B cell (primary cell): ENCODE results near the gene MAGI2. TPM values are rescaled to one million over a fixed set of nuclear protein-coding genes. Genes with fewer than 3 reads are reported as not detected.

Experiments used
- ATAC-seq: fragments of 200-7000 bp; cut with Tn5 transposase; one replicate; pipeline ENCODE4 v1.10.0; 2021; ENCODE audit warnings: low read depth, mild to moderate bottlenecking, moderate number of reproducible peaks, moderate library complexity
- CTCF ChIA-PET: fragments of 350-600 bp; sonication (Branson Sonifier 250); formaldehyde crosslinking; loops from one replicate; lab custom pipeline; 2021; ENCODE audit warnings: antibody characterized with exemption, inconsistent platforms; lab: Charles Lee
- POLR2A ChIA-PET: fragments of 350-600 bp; sonication (Branson Sonifier 250); formaldehyde crosslinking; loops from one replicate; lab custom pipeline; 2021; ENCODE audit warnings: antibody characterized with exemption; lab: Charles Lee
- DNase-seq: peaks from one replicate; pipeline ENCODE4 v3.0.0; 2013
- H2AFZ ChIP-seq: 2 replicates; pipeline ENCODE4 v1.6.1; 2012; ENCODE audit warnings: mild to moderate bottlenecking, low read depth, low read length; ENCODE audit not compliant: insufficient read depth, poor library complexity, severe bottlenecking
- H3K27ac ChIP-seq, 2 donors: 1 replicate in 1 of 2; 2 replicates in 1 of 2; pipeline ENCODE4 v1.5.1; 2012 to 2013; ENCODE audit warnings: low read length in 2 of 2, mild to moderate bottlenecking in 2 of 2, moderate library complexity in 1 of 2
- H3K27me3 ChIP-seq, 4 experiments: fragments of 200-600 bp in 1 of 4; sonication (generic) in 1 of 4; replicated peaks in 1 of 4; 1 replicate in 2 of 4; 2 replicates in 2 of 4; pipeline versions ENCODE4 v1.6.1 to v1.7.0; 2013 to 2016; ENCODE audit warnings: low read length in 3 of 4, mild to moderate bottlenecking in 2 of 4, mixed read lengths in 1 of 4, moderate library complexity in 1 of 4; ENCODE audit not compliant: insufficient read depth in 4 of 4, control insufficient read depth in 3 of 4; ENCODE audit errors: control extremely low read depth in 1 of 4
- H3K36me3 ChIP-seq, 2 experiments: replicated peaks in 1 of 2; 1 replicate in 1 of 2; 2 replicates in 1 of 2; pipeline versions ENCODE4 v1.6.1 to v1.7.1; 2013; ENCODE audit warnings: low read length in 1 of 2; ENCODE audit not compliant: insufficient read depth in 2 of 2, control insufficient read depth in 1 of 2; ENCODE audit errors: control extremely low read depth in 1 of 2, extremely low read depth in 1 of 2
- H3K4me1 ChIP-seq, 2 donors: fragments of 200-600 bp in 1 of 2; sonication (generic) in 1 of 2; 1 replicate in 1 of 2; 2 replicates in 1 of 2; pipeline versions ENCODE4 v1.5.1 to v1.6.1; 2013 to 2017; ENCODE audit warnings: low read length in 2 of 2; ENCODE audit not compliant: control insufficient read depth in 2 of 2, insufficient read depth in 2 of 2
- H3K4me2 ChIP-seq: replicated peaks from 2 replicates; pipeline ENCODE3; 2012; ENCODE audit warnings: mild to moderate bottlenecking, low read depth, low read length; ENCODE audit not compliant: poor library complexity, severe bottlenecking
- H3K4me3 ChIP-seq, 5 experiments: fragments of 200-600 bp in 1 of 5; sonication (generic) in 1 of 5; 1 replicate in 3 of 5; 2 replicates in 2 of 5; pipeline versions ENCODE4 v1.5.1 to v1.7.0; 2011 to 2016; ENCODE audit warnings: low read length in 4 of 5, mild to moderate bottlenecking in 4 of 5, low read depth in 2 of 5, control low read depth in 1 of 5, moderate library complexity in 1 of 5; ENCODE audit not compliant: insufficient read depth in 1 of 5; ENCODE audit errors: control extremely low read depth in 1 of 5, extremely low read depth in 1 of 5
- H3K79me2 ChIP-seq: fragments of 200-600 bp; sonication (generic); one replicate; pipeline ENCODE4 v1.6.0; 2016; ENCODE audit warnings: low read length; ENCODE audit not compliant: control insufficient read depth, insufficient read depth
- H3K9ac ChIP-seq: fragments of 200-600 bp; sonication (generic); 2 replicates; pipeline ENCODE4 v1.6.1; 2017; ENCODE audit warnings: mild to moderate bottlenecking, low read length, moderate library complexity
- H3K9me3 ChIP-seq, 3 donors: one replicate each; pipeline versions ENCODE4 v1.6.1 to v1.7.1; 2013; ENCODE audit warnings: low read length in 2 of 3; ENCODE audit not compliant: control insufficient read depth in 2 of 3, insufficient read depth in 1 of 3; ENCODE audit errors: control extremely low read depth in 1 of 3
- H4K20me1 ChIP-seq: 2 replicates; pipeline ENCODE4 v1.6.0; 2012; ENCODE audit warnings: mild to moderate bottlenecking, low read length; ENCODE audit not compliant: insufficient read depth, control insufficient read depth, poor library complexity, severe bottlenecking
- H3K27ac Mint-ChIP-seq: one replicate; pipeline ENCODE4 v1.8.0; 2021; ENCODE audit warnings: mixed read lengths
- H3K27me3 Mint-ChIP-seq: one replicate; pipeline ENCODE4 v1.8.0; 2021; ENCODE audit warnings: mixed read lengths
- H3K4me1 Mint-ChIP-seq: one replicate; pipeline ENCODE4 v1.8.0; 2021; ENCODE audit warnings: mixed read lengths
- H3K4me3 Mint-ChIP-seq: one replicate; pipeline ENCODE4 v1.8.0; 2021; ENCODE audit warnings: mixed read lengths
- H3K9me3 Mint-ChIP-seq: one replicate; pipeline ENCODE4 v1.8.0; 2022; ENCODE audit warnings: mixed read lengths; ENCODE audit not compliant: insufficient read depth
- EZH2 ChIP-seq: IDR thresholded peaks from 2 replicates; pipeline ENCODE4 v1.6.1; 2012; ENCODE audit warnings: borderline replicate concordance, low read depth, mild to moderate bottlenecking, moderate library complexity, low read length; ENCODE audit not compliant: insufficient read depth, poor library complexity, severe bottlenecking
- WGBS: methylation state at CpG from one replicate; pipeline ENCODE4 v1.1.5; 2013; ENCODE audit warnings: missing lambda C conversion rate; ENCODE audit not compliant: insufficient coverage; 5-methylcytosine and 5-hydroxymethylcytosine counted together
- intact Hi-C: fragments of 100-400 bp; cut with micrococcal nuclease; formaldehyde crosslinking; loops from one replicate; pipeline ENCODE4 v1.10.0; 2022
- polyA plus RNA-seq: library from polyadenylated mRNA; depleted of rRNA; stranded (reverse); fragments of >200 nt; gene quantifications from 2 replicates; pipeline ENCODE4 v1.2.3, GENCODE V29; 2012
- total RNA-seq, 2 donors: library from RNA; stranded (reverse); fragments of 120-200 nt in 1 of 2; gene quantifications; 1 replicate in 1 of 2; 2 replicates in 1 of 2; pipeline versions ENCODE4 v1.2.3 to v1.2.4, GENCODE V29; 2013 to 2022
- TF ChIP-seq, protein P1 (sequence below): fragments of 200-600 bp; IDR thresholded peaks from one replicate; pipeline ENCODE4 v1.8.0; 2022; ENCODE audit warnings: antibody characterized with exemption, mild to moderate bottlenecking

Gene MAGI2
- total and polyA plus RNA-seq, 2 donors (not counting 1 experiment from before 2014, with no cell fraction given), result 0.16 to 0.64 TPM

DNA sequence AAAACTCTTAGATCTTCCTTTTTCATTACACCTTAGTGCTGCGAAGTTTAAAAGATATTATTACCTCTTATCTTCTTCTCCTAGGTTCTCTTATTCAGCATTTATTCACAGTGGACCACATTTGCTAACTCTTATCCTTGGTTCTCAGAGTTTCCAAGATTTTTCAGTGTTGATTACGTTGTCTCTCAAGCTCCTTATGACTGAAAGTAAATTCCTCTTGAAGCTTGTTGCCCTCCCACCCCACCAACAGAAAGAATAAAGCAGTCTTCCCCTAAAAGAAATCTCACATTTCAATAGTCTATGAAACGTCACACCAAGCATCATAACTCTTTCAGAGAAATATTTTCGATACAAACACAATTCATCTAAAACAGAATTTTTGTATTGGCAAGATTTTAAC lies 362.5 kb downstream of the MAGI2 start:
- Mint-ChIP-seq H3K4me1 (no peaks in the 10 kb centered on the region), H3K27me3 (no peaks in the 10 kb centered on the region), H3K9me3 (peaks cover 3% of the 10 kb centered on the region), H3K27ac (no peak overlapping the region), H3K4me3 (no peak overlapping the region)
- H3K36me3 ChIP-seq, result no peaks in the 10 kb centered on the region
- H3K27me3 ChIP-seq, result no peaks in the 10 kb centered on the region
- no peaks in the 10 kb centered on the region for H3K79me2 ChIP-seq
- CTCF ChIA-PET, result no interaction called here
- TF ChIP-seq, protein P1, sequence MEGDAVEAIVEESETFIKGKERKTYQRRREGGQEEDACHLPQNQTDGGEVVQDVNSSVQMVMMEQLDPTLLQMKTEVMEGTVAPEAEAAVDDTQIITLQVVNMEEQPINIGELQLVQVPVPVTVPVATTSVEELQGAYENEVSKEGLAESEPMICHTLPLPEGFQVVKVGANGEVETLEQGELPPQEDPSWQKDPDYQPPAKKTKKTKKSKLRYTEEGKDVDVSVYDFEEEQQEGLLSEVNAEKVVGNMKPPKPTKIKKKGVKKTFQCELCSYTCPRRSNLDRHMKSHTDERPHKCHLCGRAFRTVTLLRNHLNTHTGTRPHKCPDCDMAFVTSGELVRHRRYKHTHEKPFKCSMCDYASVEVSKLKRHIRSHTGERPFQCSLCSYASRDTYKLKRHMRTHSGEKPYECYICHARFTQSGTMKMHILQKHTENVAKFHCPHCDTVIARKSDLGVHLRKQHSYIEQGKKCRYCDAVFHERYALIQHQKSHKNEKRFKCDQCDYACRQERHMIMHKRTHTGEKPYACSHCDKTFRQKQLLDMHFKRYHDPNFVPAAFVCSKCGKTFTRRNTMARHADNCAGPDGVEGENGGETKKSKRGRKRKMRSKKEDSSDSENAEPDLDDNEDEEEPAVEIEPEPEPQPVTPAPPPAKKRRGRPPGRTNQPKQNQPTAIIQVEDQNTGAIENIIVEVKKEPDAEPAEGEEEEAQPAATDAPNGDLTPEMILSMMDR, result no peak
- no peak for TF ChIP-seq EZH2
- 100% methylated on average over 1 of the region's 4 CpGs for WGBS
- intact Hi-C loops, result no loop called here
- POLR2A ChIA-PET, result no interaction called here
- no peak overlapping the region for H3K9ac ChIP-seq
- no peak overlapping the region for H3K27ac ChIP-seq
- ATAC-seq (no peak), DNase-seq (no peak)
- H2AFZ ChIP-seq, result no peak overlapping the region
- H3K4me1 ChIP-seq, result no peaks in the 10 kb centered on the region
- H3K4me2 ChIP-seq, result no peak overlapping the region
- no peaks in the 10 kb centered on the region for H4K20me1 ChIP-seq
- H3K9me3 ChIP-seq, result no peaks in the 10 kb centered on the region
- H3K4me3 ChIP-seq, result no peak overlapping the region

GRCh38 chr7:79090543-79090942 lies 362.9 kb downstream of the MAGI2 start:
- no peaks in the 10 kb centered on the region for H3K4me1 ChIP-seq
- no peaks in the 10 kb centered on the region for H3K27me3 ChIP-seq
- POLR2A ChIA-PET, result no interaction called here
- no peak overlapping the region for H3K27ac Mint-ChIP-seq
- H3K9me3 ChIP-seq, result no peaks in the 10 kb centered on the region
- ATAC-seq, result no peak
- CTCF ChIA-PET, result no interaction called here
- no peak overlapping the region for H3K9ac ChIP-seq
- no peak for DNase-seq
- peaks cover 3% of the 10 kb centered on the region for H3K9me3 Mint-ChIP-seq
- H3K4me1 Mint-ChIP-seq, result no peaks in the 10 kb centered on the region
- no CpG with 5 or more reads among the region's 4 CpGs for WGBS
- no peak overlapping the region for H3K4me3 Mint-ChIP-seq
- H3K27me3 Mint-ChIP-seq, result no peaks in the 10 kb centered on the region
- intact Hi-C loops, result no loop called here
- H3K36me3 ChIP-seq, result no peaks in the 10 kb centered on the region
- no peaks in the 10 kb centered on the region for H4K20me1 ChIP-seq
- no peak overlapping the region for H3K27ac ChIP-seq
- no peak overlapping the region for H2AFZ ChIP-seq
- no peak overlapping the region for H3K4me3 ChIP-seq
- TF ChIP-seq, protein P1, result no peak
- no peak for TF ChIP-seq EZH2
- H3K79me2 ChIP-seq, result no peaks in the 10 kb centered on the region
- H3K4me2 ChIP-seq, result no peak overlapping the region
